HG02884 (cell line): Measurements from ENCODE around the gene ZNF862.

ENCODE experiments used
- ATAC-seq: cut with Tn5 transposase; IDR thresholded peaks from one replicate; pipeline ENCODE4 v1.9.1; 2021; ENCODE audit warnings: mild to moderate bottlenecking, moderate library complexity; ENCODE audit not compliant: unreplicated experiment

Gene ZNF862

DNA sequence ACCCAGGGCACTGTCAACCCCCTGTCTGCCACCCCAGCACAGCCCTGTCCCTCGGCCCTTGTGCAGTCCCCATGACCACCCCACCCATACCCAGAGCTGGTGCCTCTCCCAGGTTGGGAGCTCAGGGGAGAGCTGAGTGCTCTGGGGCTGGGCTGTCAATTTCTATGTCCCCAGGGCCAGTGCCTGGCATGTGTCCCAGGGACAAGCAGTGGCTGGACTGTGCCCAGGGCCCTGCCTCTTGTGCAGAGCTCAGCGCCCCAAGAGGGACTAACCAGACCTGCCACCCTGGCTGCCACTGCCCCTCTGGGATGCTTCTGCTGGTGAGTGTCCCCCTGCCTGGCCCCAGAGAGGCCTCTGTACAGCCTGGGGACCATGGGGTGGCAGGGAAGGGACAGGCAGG is 29.0 kb upstream of the ZNF862 start:
- ATAC-seq, result no peak

DNA sequence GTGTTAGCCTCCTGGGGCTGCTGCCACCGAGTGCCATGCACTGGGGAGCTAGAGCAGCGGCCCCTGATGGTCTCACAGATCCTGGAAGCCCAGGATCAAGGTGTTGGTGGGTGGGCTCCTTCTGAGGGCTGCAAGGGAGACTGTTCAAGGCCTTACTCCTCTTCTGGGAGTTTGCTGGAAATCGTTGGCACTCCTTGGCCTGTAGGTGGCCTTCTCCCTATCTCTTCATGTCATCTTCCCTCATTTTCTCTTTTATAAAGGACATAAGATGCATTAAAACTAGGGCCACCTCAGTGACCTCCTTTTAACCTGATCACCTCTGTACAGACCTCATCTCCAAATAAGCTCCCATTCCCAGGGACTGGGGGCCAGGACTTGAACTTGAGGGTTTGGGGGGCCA is 27.0 kb upstream of the ZNF862 start:
- ATAC-seq, result no peak

DNA sequence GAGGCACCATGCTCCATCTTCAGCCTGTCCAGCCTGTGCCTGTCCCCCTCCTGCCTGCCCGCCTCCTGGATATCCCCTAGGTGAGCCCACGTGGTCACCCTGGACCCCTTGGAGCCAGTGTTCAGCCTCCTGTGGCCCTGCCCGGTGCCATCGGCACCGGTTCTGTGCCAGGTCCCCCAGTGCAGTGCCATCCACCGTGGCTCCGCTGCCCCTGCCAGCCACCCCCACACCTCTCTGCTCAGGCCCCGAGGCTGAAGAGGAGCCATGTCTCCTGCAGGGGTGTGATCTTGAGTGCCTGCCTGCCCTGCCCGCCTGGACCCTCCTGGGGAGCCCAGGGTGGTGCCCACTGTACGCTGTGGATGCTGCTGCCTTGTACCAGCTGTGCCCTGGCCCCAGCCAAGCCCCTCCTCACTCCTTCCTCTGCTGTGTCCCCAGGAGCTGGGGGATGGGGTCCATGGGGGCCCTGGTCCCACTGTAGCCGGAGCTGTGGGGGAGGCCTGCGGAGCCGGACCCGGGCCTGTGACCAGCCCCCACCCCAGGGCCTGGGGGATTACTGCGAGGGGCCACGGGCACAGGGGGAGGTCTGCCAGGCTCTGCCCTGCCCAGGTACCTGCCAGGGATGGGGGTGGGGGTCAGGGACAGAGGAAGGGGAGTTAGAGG is 26.2 kb upstream of the ZNF862 start:
- ATAC-seq, result no peak

GRCh38 chr7:149813254-149814035 is 24.7 kb upstream of the ZNF862 start:
- ATAC-seq, result no peak

GRCh38 chr7:149814494-149814893 is 23.7 kb upstream of the ZNF862 start:
- ATAC-seq, result no peak

- ATAC-seq, result no peak
These were observed 23.1 kb upstream of the ZNF862 start for GRCh38 chr7:149815121-149815520.

DNA sequence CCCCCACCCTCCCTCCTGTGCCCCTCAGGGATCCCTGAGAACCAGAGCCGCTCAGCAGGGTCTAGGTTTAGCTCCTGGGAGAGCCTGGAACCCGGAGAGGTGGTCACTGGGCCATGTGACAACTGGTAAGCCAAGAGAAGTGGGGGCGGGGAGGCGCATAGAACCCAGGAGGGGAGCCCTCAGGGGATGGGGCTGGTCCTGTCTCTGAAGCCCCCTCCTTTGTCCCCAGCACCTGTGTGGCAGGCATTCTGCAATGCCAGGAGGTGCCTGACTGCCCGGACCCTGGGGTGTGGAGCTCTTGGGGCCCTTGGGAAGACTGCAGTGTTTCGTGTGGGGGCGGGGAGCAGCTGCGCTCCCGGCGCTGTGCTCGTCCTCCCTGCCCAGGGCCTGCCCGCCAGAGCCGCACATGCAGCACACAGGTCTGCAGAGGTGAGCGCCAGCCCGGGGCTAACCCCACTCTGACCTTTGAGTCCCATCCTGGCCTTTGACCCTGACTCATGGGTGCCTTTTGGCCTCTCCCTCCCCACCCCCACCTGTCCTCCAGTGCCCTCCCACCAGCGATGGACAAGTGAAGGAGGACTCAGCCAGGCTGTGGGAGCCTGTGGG is 22.4 kb upstream of the ZNF862 start:
- no peak for ATAC-seq

DNA sequence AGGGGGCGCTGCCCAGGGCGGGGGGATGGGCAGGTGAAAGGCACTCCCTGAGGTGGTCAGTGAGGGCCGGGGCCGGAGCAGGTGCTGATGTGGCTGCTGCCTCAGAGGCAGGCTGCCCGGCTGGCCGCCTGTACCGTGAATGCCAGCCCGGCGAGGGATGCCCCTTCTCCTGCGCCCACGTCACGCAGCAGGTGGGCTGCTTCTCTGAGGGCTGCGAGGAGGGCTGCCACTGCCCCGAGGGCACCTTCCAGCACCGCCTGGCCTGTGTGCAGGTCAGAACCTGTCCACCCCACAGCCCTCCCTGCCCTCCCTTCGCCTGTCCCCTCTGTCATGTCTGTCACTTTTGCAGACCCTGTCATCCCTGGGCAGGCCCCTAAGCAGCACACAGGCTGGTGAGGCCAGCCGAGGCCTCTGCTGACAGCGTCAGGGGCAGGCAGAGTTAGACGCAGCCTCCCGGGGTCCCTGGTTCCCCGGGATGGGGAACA is 21.9 kb upstream of the ZNF862 start:
- ATAC-seq, result no peak

DNA sequence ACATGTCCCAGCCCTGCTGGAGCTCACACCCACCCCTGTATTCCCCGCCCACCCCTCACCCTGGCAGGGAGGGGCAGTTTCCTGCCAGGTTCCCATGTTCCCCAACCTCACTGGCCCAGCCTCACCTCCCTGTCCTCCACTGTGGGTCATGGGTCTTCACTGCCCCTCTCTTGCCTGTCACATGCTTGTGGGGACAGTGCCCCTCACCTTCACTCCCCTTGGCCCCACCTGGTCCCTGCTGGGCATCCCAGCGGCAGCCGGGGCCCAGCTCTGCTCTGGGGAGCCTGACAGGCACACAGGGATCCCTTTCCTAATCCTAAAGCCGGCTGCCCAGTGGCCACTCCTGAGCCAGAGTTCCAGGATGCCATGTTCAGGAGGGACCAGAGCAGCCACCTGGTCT is 21.4 kb upstream of the ZNF862 start:
- ATAC-seq, result no peak

- no peak for ATAC-seq
These were observed 20.8 kb upstream of the ZNF862 start for GRCh38 chr7:149817301-149817771.

DNA sequence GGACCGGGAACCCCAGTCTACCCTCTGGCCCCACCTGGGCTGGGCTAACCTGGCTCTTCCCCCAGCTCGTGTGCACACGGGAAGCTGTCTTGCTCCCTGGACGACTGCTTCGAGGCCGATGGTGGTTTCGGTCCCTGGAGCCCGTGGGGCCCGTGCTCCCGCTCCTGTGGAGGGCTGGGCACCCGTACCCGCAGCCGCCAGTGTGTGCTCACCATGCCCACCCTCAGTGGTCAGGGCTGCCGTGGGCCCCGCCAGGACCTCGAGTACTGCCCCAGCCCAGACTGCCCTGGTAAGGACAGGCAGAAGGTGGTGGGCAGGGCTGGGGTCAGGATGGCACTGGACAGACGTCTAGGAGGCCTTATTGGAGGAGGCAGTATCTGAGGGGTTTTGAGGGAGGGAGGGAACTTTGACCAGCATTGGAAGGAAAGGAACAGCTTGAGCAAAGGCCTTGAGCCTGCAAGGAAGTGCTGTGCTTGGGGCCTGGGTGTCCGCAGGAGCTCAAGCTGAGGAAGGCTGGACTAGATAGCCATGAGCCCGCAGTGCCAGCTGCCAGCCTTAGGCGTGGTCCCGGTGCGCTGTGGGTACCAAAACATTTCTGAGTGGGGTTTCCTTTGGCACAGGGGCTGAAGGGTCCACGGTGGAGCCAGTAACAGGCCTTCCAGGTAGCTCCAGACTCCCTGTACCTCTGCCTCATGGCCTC is 20.2 kb upstream of the ZNF862 start:
- ATAC-seq, result no peak

DNA sequence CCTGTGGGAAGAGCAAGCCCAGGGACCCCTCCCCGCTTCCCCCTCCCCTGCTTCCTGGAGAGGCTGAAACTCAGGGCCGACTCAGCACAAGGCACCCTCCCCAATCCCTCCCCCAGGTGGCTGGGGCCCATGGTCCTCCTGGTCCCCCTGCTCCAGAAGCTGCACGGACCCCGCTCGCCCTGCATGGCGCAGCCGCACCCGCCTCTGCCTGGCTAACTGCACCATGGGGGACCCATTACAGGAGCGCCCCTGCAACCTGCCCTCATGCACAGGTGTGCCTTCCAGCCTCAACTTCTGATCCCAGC is 19.7 kb upstream of the ZNF862 start:
- ATAC-seq, result no peak

DNA sequence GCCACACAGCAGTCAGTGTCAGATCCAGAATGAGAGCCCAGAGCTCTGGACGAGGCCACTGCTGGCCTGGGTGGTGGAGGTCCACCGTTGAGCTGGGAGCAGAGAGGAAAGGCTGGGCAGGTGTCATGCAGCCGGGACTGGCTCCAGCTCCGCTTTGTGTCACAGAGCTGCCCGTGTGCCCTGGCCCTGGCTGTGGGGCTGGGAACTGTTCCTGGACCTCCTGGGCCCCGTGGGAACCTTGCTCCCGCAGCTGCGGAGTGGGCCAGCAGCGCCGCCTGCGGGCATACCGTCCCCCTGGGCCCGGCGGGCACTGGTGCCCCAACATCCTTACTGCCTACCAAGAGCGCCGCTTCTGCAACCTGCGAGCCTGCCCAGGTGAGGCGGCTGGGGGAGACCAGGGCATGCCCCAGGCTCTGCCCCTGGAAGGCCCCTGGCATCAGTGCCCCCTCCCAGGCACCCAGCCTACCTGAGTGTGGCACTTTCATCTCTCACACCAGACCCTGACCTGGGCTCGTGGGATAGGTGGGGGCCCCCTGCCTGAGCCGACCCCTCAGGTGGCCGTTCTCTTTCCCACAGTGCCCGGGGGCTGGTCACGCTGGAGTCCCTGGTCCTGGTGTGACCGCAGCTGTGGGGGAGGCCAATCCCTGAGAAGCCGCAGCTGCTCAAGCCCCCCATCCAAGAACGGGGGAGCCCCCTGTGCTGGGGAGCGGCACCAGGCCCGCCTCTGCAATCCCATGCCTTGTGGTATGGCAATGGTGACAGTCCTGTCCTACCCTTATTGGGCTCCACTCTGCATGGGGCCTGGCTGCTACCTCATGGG is 18.8 kb upstream of the ZNF862 start:
- no peak for ATAC-seq

DNA sequence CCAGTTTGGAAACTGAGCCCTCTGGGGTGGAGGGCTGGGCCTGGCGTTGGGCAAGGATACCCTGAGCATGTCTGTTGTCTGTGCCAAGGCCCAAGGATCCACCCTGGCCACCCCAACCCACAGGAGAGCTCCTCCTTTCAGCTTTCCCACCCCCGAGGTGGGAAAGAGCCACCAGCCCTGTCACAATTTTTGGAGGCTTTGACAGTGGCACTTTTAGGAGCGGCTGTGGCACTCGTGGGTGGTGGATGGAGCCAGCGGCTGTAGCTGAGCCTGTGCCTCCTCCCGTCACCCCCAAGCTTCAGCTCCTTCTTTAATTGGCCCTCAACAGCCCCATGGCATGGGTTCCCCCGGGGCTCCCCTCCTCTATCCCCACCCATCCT is 18.2 kb upstream of the ZNF862 start:
- ATAC-seq, result no peak

DNA sequence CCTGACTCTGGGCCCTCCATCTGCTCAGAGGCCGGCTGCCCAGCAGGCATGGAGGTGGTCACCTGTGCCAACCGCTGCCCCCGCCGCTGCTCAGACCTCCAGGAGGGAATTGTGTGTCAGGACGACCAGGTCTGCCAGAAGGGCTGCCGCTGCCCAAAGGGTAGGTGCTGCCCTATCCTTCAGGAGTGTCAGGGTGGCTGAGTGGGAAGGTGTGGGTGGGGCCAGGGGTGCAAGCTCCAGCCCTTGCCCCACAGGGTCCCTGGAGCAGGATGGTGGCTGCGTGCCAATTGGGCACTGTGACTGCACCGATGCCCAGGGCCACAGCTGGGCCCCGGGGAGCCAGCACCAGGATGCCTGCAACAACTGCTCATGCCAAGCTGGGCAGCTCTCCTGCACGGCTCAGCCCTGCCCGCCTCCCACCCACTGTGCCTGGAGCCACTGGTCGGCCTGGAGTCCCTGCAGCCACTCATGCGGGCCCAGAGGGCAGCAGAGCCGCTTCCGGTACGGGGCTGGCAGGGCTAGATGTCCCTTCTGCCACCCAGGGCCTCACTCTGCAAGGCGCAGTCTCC is 17.5 kb upstream of the ZNF862 start:
- no peak for ATAC-seq

DNA sequence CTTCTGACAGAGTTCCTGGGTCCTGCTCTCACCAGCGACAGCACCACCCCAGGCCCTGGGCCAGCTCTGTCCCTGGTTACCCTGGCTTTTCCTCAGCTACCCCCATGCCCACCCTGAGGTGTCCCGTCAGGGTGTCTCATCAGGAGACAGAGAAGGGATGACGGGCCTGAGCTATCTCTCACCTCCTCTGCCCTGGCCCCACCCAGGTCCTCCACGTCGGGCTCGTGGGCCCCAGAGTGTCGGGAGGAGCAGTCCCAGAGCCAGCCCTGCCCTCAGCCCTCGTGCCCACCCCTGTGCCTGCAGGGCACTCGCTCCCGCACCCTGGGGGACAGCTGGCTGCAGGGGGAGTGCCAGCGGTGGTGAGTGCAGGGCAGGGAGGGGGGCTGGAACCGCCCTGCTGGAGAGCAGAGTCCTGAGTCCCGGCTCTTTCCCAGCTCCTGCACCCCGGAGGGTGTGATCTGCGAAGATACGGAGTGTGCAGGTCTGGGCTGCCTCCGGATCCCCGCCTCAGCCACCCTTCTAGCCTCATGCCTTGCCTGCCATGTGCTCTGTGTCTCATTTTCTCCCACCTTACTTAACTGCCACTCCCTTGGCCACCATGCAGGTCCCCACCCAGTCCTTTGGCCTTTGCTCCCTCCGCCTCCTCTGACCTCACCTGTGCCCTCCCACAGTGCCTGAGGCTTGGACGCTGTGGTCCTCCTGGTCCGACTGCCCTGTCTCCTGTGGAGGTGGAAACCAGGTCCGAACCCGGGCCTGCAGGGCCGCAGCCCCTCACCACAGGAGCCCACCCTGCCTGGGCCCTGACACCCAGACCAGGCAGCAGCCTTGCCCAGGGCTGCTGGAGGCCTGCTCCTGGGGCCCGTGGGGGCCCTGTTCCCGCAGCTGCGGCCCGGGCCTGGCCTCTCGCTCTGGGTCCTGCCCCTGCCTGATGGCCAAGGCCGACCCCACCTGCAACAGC is 16.7 kb upstream of the ZNF862 start:
- no peak for ATAC-seq

- no peak for ATAC-seq
These were observed 15.7 kb upstream of the ZNF862 start for GRCh38 chr7:149822353-149822943.

DNA sequence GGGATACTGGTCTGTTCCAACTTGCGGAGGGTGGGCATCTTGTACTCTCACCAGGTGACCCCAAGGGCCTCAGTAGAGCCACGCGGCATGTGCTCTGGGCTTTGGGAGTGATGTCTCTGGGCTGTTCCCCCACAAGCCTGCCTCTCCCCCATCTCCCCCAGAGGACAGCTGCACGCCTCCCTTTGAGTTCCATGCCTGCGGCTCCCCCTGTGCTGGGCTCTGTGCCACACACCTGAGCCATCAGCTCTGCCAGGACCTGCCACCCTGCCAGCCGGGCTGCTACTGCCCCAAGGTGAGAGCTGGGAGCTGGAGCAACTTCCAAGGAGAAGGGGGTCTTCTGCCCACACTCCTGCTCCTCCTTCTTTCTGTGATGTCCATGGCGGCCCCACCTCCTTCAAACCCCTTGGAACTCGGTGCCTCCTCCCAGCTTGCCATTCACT is 15.0 kb upstream of the ZNF862 start:
- ATAC-seq, result no peak
